ENCODE results near the gene PPP1R1C.

GRCh38 chr2:181998891-181999654, 13.4 kb downstream of the PPP1R1C start:
- TF ChIP-seq, protein P1, sequence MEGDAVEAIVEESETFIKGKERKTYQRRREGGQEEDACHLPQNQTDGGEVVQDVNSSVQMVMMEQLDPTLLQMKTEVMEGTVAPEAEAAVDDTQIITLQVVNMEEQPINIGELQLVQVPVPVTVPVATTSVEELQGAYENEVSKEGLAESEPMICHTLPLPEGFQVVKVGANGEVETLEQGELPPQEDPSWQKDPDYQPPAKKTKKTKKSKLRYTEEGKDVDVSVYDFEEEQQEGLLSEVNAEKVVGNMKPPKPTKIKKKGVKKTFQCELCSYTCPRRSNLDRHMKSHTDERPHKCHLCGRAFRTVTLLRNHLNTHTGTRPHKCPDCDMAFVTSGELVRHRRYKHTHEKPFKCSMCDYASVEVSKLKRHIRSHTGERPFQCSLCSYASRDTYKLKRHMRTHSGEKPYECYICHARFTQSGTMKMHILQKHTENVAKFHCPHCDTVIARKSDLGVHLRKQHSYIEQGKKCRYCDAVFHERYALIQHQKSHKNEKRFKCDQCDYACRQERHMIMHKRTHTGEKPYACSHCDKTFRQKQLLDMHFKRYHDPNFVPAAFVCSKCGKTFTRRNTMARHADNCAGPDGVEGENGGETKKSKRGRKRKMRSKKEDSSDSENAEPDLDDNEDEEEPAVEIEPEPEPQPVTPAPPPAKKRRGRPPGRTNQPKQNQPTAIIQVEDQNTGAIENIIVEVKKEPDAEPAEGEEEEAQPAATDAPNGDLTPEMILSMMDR (IDR thresholded peaks at IDR 0.05) = no peak
- TF ChIP-seq POLR2A (IDR thresholded peaks at IDR 0.05) = no peak
